Kidney (tissue), 14 donors: ENCODE measurements around the gene COL4A2. TPM values are rescaled to one million over a fixed set of nuclear protein-coding genes. Genes with fewer than 3 reads are reported as not detected.

Experiments
- DNase-seq, 5 donors: peaks; one replicate each; pipeline ENCODE4 v3.0.0-alpha.2; 2013 to 2020
- FAIRE-seq: peaks from 2 replicates; lab custom pipeline; 2012; peaks lifted over from hg19 to GRCh38; lab: Jason Lieb, UNC
- H3K27ac ChIP-seq, 2 donors: one replicate each; pipeline ENCODE4 v1.7.0; 2013; ENCODE audit warnings: low read depth in 2 of 2, low read length in 2 of 2, inconsistent platforms in 1 of 2
- H3K27me3 ChIP-seq: one replicate; pipeline ENCODE4 v1.7.1; 2013; ENCODE audit warnings: low read length, inconsistent platforms; ENCODE audit not compliant: control insufficient read depth, insufficient read depth
- H3K36me3 ChIP-seq, 3 donors: one replicate each; pipeline versions ENCODE4 v1.7.0 to v1.7.1; 2013; ENCODE audit warnings: low read length in 3 of 3, control low read depth in 1 of 3, inconsistent platforms in 1 of 3; ENCODE audit not compliant: insufficient read depth in 3 of 3, control insufficient read depth in 2 of 3
- H3K4me1 ChIP-seq, 3 donors: one replicate each; pipeline versions ENCODE4 v1.7.0 to v1.7.1; 2013; ENCODE audit warnings: low read length in 3 of 3, inconsistent platforms in 1 of 3, low read depth in 1 of 3; ENCODE audit not compliant: control insufficient read depth in 2 of 3, insufficient read depth in 2 of 3
- H3K4me3 ChIP-seq, 3 donors: one replicate each; pipeline versions ENCODE4 v1.7.0 to v1.8.1; 2013; ENCODE audit warnings: low read length in 3 of 3, control low read depth in 1 of 3, inconsistent platforms in 1 of 3
- H3K9ac ChIP-seq, 3 donors: one replicate each; pipeline versions ENCODE4 v1.7.0 to v1.7.1; 2013; ENCODE audit warnings: low read length in 3 of 3, control low read depth in 1 of 3, inconsistent platforms in 1 of 3
- H3K9me3 ChIP-seq, 3 donors: one replicate each; pipeline versions ENCODE4 v1.7.0 to v1.7.1; 2013; ENCODE audit warnings: low read length in 3 of 3, control low read depth in 1 of 3, inconsistent platforms in 1 of 3; ENCODE audit not compliant: control insufficient read depth in 2 of 3, insufficient read depth in 1 of 3
- intact Hi-C: fragments of 100-400 bp; cut with DNase I; formaldehyde crosslinking; loops from one replicate; pipeline ENCODE4 v1.11.1; 2022
- polyA plus RNA-seq: library from polyadenylated mRNA; stranded (reverse); fragments of 350-450 nt; fragmentation: Illumina TruSeq; extraction: RNeasy Lipid Tissue Mini Kit (QIAGEN cat#74804); gene quantifications from one replicate; pipeline ENCODE4 v1.2.3, GENCODE V29; 2014; ENCODE audit warnings: low read depth, low replicate concordance; ENCODE audit not compliant: insufficient read depth
- total RNA-seq: library from RNA; stranded (reverse); fragmentation: NEBNext Ultra II Directional; extraction: Animal tissue kit (Norgen Biotek cat#: 25700); gene quantifications from one replicate; pipeline ENCODE4 v1.2.1, GENCODE V29; 2021
- TF ChIP-seq, protein P1 (sequence below): IDR thresholded peaks from 3 replicates; pipeline ENCODE4 v1.5.1; 2012; ENCODE audit warnings: mild to moderate bottlenecking, moderate library complexity, borderline replicate concordance; ENCODE audit not compliant: insufficient read depth; ENCODE audit errors: extremely low read depth
- donor health status: control.
- donor health status: control.
- donor health status: control.
- donor health status: control.
- donor health status: control.
- donor health status: DM: yes; HTN: yes; CAD: no.
- donor health status: Normal renal cell carcinoma (clear cell type).

COL4A2 gene
- total and polyA plus RNA-seq, 2 donors from 2014 or later: 126 to 265 TPM

GRCh38 chr13:110474713-110475112 is 167.6 kb downstream of the COL4A2 start:
- Histone ChIP-seq H3K36me3 (peaks cover 12 to 48% (median 29%) of the 10 kb centered on the region in 3 donors), H3K9me3 (no peaks in the 10 kb centered on the region), H3K9ac (no peak overlapping the region), H3K27me3 (no peaks in the 10 kb centered on the region), H3K4me1 (peaks cover 0 to 8% (median 8%) of the 10 kb centered on the region in 3 donors), H3K4me3 (no peak overlapping the region), H3K27ac (no peak overlapping the region)
- intact Hi-C loops: no loop called here
- DNase-seq (no peak), FAIRE-seq (no peak)
- TF ChIP-seq, protein P1, sequence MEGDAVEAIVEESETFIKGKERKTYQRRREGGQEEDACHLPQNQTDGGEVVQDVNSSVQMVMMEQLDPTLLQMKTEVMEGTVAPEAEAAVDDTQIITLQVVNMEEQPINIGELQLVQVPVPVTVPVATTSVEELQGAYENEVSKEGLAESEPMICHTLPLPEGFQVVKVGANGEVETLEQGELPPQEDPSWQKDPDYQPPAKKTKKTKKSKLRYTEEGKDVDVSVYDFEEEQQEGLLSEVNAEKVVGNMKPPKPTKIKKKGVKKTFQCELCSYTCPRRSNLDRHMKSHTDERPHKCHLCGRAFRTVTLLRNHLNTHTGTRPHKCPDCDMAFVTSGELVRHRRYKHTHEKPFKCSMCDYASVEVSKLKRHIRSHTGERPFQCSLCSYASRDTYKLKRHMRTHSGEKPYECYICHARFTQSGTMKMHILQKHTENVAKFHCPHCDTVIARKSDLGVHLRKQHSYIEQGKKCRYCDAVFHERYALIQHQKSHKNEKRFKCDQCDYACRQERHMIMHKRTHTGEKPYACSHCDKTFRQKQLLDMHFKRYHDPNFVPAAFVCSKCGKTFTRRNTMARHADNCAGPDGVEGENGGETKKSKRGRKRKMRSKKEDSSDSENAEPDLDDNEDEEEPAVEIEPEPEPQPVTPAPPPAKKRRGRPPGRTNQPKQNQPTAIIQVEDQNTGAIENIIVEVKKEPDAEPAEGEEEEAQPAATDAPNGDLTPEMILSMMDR: no peak

DNA sequence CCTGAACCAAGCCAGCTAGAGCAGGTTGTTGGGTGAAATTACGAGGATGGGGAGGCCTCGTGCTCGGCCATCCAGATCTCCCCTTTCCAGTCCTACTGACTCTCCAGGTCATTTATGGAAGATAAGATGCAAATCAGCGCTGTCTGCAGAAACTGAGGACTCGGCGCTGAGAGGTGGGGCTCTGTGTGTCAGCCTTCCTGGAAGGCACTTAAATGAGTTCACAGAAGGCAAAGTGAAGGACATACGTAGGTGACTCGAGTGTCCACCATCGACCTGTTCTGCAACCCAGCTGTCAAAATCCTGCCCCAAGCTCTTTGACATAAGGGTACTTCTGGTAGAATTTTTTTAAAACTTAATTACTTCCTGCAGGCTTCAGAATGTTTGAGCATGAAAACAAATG is 168.0 kb downstream of the COL4A2 start:
- FAIRE-seq (no peak), DNase-seq (peak in 1 of 5 donors; percentile 37)
- no peaks in the 10 kb centered on the region for H3K9me3 ChIP-seq
- TF ChIP-seq, protein P1: no peak
- H3K36me3 ChIP-seq: peaks cover 12 to 47% (median 29%) of the 10 kb centered on the region in 3 donors
- no peak overlapping the region for H3K9ac ChIP-seq
- H3K4me1 ChIP-seq: peaks cover 0 to 8% (median 8%) of the 10 kb centered on the region in 3 donors
- no peak overlapping the region for H3K4me3 ChIP-seq
- intact Hi-C loops: no loop called here
- no peaks in the 10 kb centered on the region for H3K27me3 ChIP-seq
- H3K27ac ChIP-seq: no peak overlapping the region

GRCh38 chr13:110475550-110476219 is 168.6 kb downstream of the COL4A2 start:
- Histone ChIP-seq H3K9ac (no peak overlapping the region), H3K4me3 (no peak overlapping the region), H3K27ac (no peak overlapping the region), H3K27me3 (no peaks in the 10 kb centered on the region), H3K4me1 (peaks cover 0 to 8% (median 8%) of the 10 kb centered on the region in 3 donors), H3K9me3 (no peaks in the 10 kb centered on the region), H3K36me3 (peaks cover 12 to 44% (median 29%) of the 10 kb centered on the region in 3 donors)
- intact Hi-C loops: no loop called here
- TF ChIP-seq, protein P1: no peak
- FAIRE-seq: no peak
- peak in 1 of 5 donors; percentile 49 for DNase-seq
